COLO668 (cell line): Measurements from ENCODE around the gene TWIST2.

Source experiments
- DNase-seq: peaks from one replicate; lab custom pipeline; 2025; ENCODE audit not compliant: unreplicated experiment; lab: John Stamatoyannopoulos, UW

Gene TWIST2

GRCh38 chr2:238949710-238950345, 101.9 kb downstream of the TWIST2 start:
- DNase-seq = no peak

GRCh38 chr2:238950551-238950950, 102.7 kb downstream of the TWIST2 start:
- DNase-seq = no peak

- DNase-seq = no peak
Measured at GRCh38 chr2:238952261-238952919, 104.5 kb downstream of the TWIST2 start.

DNA sequence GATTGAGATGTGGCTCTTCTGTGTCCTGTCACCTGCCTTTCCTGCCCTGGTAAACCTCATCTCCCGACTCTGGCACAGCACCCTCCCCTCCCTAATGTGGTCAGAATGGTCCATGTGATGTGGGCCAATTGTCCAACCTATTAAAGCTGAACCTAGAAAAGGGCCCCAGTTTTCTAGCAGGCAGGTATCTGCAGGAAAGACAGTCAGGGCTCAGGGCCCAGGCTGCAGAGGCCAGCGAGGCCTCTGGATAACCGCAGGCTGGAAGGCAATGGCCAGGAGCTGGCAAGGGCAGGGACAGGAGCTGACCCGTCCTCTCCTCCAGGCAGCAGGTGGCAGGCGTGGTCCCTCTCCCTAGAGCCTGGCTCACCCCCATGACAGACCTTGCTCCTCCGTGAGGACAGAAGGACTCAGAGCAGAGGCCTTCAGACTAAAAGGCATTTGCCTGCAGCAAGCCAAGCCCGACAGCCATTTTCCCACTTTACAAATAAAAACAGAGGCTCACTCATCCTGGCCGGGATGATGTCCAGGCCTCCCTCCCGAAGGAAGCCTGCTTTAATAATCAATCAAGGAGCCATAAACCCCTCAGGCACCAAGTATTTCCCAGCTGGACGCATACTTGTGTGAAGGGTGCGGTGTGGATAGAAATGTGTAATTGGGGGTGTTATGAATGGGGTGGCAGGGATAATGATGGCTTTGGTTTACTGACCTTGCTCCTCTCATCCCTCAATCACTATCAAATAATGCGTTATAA, 107.1 kb downstream of the TWIST2 start:
- DNase-seq = no peak

- no peak for DNase-seq
Measured at GRCh38 chr2:238955648-238956531, 108.0 kb downstream of the TWIST2 start.

DNA sequence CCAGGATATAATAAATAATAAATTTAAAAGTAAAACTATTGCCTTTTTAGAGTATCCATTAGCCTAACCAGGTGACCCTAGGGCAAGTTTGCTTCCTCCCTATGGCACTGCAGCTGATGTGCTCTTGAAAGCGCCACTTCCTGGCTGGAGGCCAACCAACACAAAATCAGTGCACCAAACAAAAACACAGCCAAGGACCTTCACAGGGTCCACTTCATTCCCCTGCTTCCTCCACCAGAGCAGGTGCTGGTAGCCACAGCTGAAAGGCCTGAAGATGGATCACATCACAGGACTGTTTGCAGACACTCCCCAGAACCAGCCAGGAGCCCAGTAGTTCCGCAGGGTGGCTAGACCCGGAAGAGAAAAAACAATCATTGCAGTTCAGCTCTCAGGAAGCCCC, 108.8 kb downstream of the TWIST2 start:
- peak; percentile 9 for DNase-seq
